ENCODE measurements around the gene FAM83D. TPM values are rescaled to one million over a fixed set of nuclear protein-coding genes. Genes with fewer than 3 reads are reported as not detected.

Gene FAM83D
- total RNA-seq, 1 donor from 2014 or later = 56.7 TPM

- no peak overlapping the region for H3K4me3 ChIP-seq (ENCODE audit: low read depth, low read length)
- DNase-seq (ENCODE audit: low read depth) = no peak
- no peak for TF ChIP-seq CTCF (conservative IDR thresholded peaks at IDR 0.05; ENCODE audit: low read depth, low read length)
Measured at GRCh38 chr20:38896009-38896594, 30.1 kb upstream of the FAM83D start.

- no peak for DNase-seq (ENCODE audit: low read depth)
- no peak overlapping the region for H3K4me3 ChIP-seq (ENCODE audit: low read depth, low read length)
- TF ChIP-seq CTCF (conservative IDR thresholded peaks at IDR 0.05; ENCODE audit: low read depth, low read length) = no peak
Measured at GRCh38 chr20:38897267-38897666, 28.9 kb upstream of the FAM83D start.

GRCh38 chr20:38900606-38901005 lies 25.6 kb upstream of the FAM83D start:
- no peak for DNase-seq (ENCODE audit: low read depth)
- no peak for TF ChIP-seq CTCF (conservative IDR thresholded peaks at IDR 0.05; ENCODE audit: low read depth, low read length)
- no peak overlapping the region for H3K4me3 ChIP-seq (ENCODE audit: low read depth, low read length)

- no peak for DNase-seq (ENCODE audit: low read depth)
- TF ChIP-seq CTCF (conservative IDR thresholded peaks at IDR 0.05; ENCODE audit: low read depth, low read length) = no peak
- no peak overlapping the region for H3K4me3 ChIP-seq (ENCODE audit: low read depth, low read length)
Measured at GRCh38 chr20:38902601-38903000, 23.6 kb upstream of the FAM83D start.

GRCh38 chr20:38903335-38903734 lies 22.9 kb upstream of the FAM83D start:
- no peak overlapping the region for H3K4me3 ChIP-seq (ENCODE audit: low read depth, low read length)
- TF ChIP-seq CTCF (conservative IDR thresholded peaks at IDR 0.05; ENCODE audit: low read depth, low read length) = no peak
- DNase-seq (ENCODE audit: low read depth) = no peak

- no peak for TF ChIP-seq CTCF (conservative IDR thresholded peaks at IDR 0.05; ENCODE audit: low read depth, low read length)
Measured at GRCh38 chr20:38905375-38905774, 20.8 kb upstream of the FAM83D start.

GRCh38 chr20:38907918-38908677 lies 18.1 kb upstream of the FAM83D start:
- no peak for TF ChIP-seq CTCF (conservative IDR thresholded peaks at IDR 0.05; ENCODE audit: low read depth, low read length)
- no peak overlapping the region for H3K4me3 ChIP-seq (ENCODE audit: low read depth, low read length)
- DNase-seq (ENCODE audit: low read depth) = no peak

More at GRCh38 chr20:38905375-38905774, 20.8 kb upstream of the FAM83D start:
- no peak for DNase-seq (ENCODE audit: low read depth)
- H3K4me3 ChIP-seq (ENCODE audit: low read depth, low read length) = no peak overlapping the region

All from epithelial cell of proximal tubule (primary cell).